Measurements from ENCODE around the gene LCTL.

LCTL gene

DNA sequence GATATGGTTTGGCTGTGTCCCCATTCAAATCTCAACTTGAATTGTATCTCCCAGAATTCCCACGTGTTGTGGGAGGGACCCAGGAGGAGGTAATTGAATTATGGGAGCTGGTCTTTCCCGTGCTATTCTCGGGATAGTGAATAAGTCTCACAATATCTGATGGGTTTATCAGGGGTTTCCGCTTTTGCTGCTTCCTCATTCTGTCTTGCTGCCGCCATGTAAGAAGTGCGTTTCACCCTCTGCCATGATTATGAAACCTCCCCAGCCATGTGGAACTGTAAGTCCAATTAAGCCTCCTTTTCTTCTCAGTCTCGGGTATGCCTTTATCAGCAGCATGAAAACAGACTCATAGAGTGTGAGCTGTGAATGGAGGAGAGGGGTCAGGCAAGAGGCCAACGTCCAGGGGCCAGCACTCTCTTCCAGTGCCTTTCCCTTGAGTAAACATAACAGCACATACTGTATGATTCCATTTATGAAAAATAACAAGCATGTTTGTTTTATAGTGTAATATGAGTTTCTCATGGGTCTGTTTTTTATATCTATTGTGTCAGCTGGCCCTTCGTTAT, 16.3 kb upstream of the LCTL start:
- TF ChIP-seq YY1 (IDR thresholded peaks at IDR 0.05; ENCODE audit: low read depth) = no peak
- no peak for TF ChIP-seq RAD21 (IDR thresholded peaks at IDR 0.05; ENCODE audit: low read depth)
- TF ChIP-seq, protein P1, sequence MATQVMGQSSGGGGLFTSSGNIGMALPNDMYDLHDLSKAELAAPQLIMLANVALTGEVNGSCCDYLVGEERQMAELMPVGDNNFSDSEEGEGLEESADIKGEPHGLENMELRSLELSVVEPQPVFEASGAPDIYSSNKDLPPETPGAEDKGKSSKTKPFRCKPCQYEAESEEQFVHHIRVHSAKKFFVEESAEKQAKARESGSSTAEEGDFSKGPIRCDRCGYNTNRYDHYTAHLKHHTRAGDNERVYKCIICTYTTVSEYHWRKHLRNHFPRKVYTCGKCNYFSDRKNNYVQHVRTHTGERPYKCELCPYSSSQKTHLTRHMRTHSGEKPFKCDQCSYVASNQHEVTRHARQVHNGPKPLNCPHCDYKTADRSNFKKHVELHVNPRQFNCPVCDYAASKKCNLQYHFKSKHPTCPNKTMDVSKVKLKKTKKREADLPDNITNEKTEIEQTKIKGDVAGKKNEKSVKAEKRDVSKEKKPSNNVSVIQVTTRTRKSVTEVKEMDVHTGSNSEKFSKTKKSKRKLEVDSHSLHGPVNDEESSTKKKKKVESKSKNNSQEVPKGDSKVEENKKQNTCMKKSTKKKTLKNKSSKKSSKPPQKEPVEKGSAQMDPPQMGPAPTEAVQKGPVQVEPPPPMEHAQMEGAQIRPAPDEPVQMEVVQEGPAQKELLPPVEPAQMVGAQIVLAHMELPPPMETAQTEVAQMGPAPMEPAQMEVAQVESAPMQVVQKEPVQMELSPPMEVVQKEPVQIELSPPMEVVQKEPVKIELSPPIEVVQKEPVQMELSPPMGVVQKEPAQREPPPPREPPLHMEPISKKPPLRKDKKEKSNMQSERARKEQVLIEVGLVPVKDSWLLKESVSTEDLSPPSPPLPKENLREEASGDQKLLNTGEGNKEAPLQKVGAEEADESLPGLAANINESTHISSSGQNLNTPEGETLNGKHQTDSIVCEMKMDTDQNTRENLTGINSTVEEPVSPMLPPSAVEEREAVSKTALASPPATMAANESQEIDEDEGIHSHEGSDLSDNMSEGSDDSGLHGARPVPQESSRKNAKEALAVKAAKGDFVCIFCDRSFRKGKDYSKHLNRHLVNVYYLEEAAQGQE (IDR thresholded peaks at IDR 0.05; ENCODE audit: low read depth) = no peak
- TF ChIP-seq CREB1 (IDR thresholded peaks at IDR 0.05; ENCODE audit: low read depth) = no peak
- no peak for TF ChIP-seq TCF12 (IDR thresholded peaks at IDR 0.05; ENCODE audit: low read depth)
- no peak for TF ChIP-seq FOXM1 (IDR thresholded peaks at IDR 0.05; ENCODE audit: borderline replicate concordance, low read depth)
- no peak for TF ChIP-seq NFIC (IDR thresholded peaks at IDR 0.05)
- TF ChIP-seq EP300 (IDR thresholded peaks at IDR 0.05; ENCODE audit: borderline replicate concordance) = no peak
- no peak for TF ChIP-seq ZBTB7A (IDR thresholded peaks at IDR 0.05; ENCODE audit: low read depth)
- TF ChIP-seq TAF1 (IDR thresholded peaks at IDR 0.05; ENCODE audit: low read depth) = no peak
- TF ChIP-seq EGR1 (IDR thresholded peaks at IDR 0.05) = no peak
- TF ChIP-seq, protein P2, sequence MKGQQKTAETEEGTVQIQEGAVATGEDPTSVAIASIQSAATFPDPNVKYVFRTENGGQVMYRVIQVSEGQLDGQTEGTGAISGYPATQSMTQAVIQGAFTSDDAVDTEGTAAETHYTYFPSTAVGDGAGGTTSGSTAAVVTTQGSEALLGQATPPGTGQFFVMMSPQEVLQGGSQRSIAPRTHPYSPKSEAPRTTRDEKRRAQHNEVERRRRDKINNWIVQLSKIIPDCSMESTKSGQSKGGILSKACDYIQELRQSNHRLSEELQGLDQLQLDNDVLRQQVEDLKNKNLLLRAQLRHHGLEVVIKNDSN (IDR thresholded peaks at IDR 0.05) = no peak
- TF ChIP-seq, protein P3, sequence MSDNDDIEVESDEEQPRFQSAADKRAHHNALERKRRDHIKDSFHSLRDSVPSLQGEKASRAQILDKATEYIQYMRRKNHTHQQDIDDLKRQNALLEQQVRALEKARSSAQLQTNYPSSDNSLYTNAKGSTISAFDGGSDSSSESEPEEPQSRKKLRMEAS (IDR thresholded peaks at IDR 0.05) = no peak
- TF ChIP-seq TEAD4 (IDR thresholded peaks at IDR 0.05) = no peak

DNA sequence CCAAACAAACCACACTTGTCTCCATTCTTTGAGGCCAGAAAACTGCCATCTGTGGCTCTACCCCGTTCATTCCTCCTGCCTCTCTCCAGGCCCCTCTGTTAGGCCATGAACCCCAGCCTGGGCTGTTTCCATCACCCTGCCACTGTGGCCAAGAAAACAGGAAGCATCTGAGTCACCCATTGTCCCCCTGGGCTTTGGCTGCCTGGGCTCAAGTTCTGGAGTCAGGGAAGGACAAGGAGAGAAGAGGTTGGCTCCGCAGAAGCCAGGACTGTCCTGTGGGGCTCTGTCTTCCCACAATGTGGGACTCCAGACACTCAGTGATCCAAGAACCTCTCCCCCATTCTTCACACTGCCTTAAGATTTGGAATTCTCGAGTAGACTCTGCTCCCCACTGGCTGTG, 14.8 kb upstream of the LCTL start:
- TF ChIP-seq, protein P2 (IDR thresholded peaks at IDR 0.05) = no peak
- TF ChIP-seq, protein P3 (IDR thresholded peaks at IDR 0.05) = no peak
- no peak for TF ChIP-seq CEBPB (IDR thresholded peaks at IDR 0.05)
- no peak for TF ChIP-seq RAD21 (IDR thresholded peaks at IDR 0.05; ENCODE audit: low read depth)
- TF ChIP-seq NFIC (IDR thresholded peaks at IDR 0.05) = no peak
- TF ChIP-seq EGR1 (IDR thresholded peaks at IDR 0.05) = no peak
- TF ChIP-seq CREB1 (IDR thresholded peaks at IDR 0.05; ENCODE audit: low read depth) = no peak
- no peak for TF ChIP-seq EP300 (IDR thresholded peaks at IDR 0.05; ENCODE audit: borderline replicate concordance)
- TF ChIP-seq TEAD4 (IDR thresholded peaks at IDR 0.05) = no peak
- no peak for TF ChIP-seq TAF1 (IDR thresholded peaks at IDR 0.05; ENCODE audit: low read depth)
- TF ChIP-seq, protein P1 (IDR thresholded peaks at IDR 0.05; ENCODE audit: low read depth) = no peak

DNA sequence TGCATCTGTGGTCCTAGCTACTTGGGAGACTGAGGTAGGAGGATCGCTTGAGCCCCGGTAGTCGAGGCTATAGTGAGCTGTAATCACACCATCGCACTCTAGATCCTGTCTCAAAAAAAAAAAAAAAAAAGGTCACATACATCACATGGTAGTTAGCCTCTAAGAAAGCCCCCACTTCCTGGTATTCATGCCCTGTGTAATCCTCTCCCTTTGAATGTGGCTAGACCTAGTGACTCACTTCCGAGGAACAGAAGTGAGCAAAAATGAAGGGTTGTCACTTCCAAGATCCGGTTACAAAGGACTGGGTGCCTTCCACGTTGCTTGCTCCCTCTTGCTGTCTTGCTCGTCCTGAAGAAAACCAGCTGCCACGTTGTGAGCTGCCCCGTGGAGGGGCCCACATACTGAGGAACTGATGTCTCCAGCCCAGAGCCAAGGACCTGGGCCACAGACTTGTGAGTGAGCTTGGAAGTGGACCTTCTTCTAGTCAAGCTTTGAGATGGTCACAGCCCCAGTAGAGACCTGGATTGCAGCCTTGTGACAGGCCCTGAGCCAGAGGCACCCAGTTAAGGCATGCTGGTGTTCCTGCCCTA, 12.6 kb upstream of the LCTL start:
- TF ChIP-seq, protein P2 (IDR thresholded peaks at IDR 0.05) = no peak

DNA sequence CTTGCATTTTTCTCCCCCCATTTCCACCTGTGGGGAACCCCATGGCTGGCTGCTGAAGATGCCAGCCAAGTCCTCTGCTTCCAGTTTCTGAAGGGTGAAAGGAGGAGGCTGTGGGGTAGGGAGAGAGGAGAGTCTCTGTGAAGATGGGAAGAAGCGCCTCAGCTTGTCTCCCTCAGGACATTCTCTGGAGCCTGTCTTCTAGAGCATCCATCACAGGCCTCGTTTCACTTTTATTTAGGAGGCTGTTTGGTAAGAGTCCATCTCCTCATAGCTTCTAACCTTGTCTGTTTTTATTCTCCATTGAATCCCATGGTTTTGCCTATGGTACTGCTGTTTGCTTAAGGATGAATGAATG, 8.8 kb upstream of the LCTL start:
- TF ChIP-seq YY1 (IDR thresholded peaks at IDR 0.05; ENCODE audit: low read depth) (no peak), TAF1 (IDR thresholded peaks at IDR 0.05; ENCODE audit: low read depth) (no peak), RAD21 (IDR thresholded peaks at IDR 0.05; ENCODE audit: low read depth) (no peak), TEAD4 (IDR thresholded peaks at IDR 0.05) (no peak), EGR1 (IDR thresholded peaks at IDR 0.05) (no peak), NFIC (IDR thresholded peaks at IDR 0.05) (no peak), TCF12 (IDR thresholded peaks at IDR 0.05; ENCODE audit: low read depth) (no peak), EP300 (IDR thresholded peaks at IDR 0.05; ENCODE audit: borderline replicate concordance) (no peak), ZBTB7A (IDR thresholded peaks at IDR 0.05; ENCODE audit: low read depth) (no peak), FOXM1 (IDR thresholded peaks at IDR 0.05; ENCODE audit: borderline replicate concordance, low read depth) (no peak), CEBPB (IDR thresholded peaks at IDR 0.05) (no peak), CREB1 (IDR thresholded peaks at IDR 0.05; ENCODE audit: low read depth) (no peak)
- TF ChIP-seq, protein P2 (IDR thresholded peaks at IDR 0.05) = no peak
- TF ChIP-seq, protein P3 (IDR thresholded peaks at IDR 0.05) = no peak
- TF ChIP-seq, protein P1 (IDR thresholded peaks at IDR 0.05; ENCODE audit: low read depth) = no peak
